ENCODE measurements around the gene ALAD. TPM values are rescaled to one million over a fixed set of nuclear protein-coding genes. Genes with fewer than 3 reads are reported as not detected.

Gene ALAD
- total RNA-seq, 3 donors from 2014 or later, result 27.4 to 28.5 (median 28.3) TPM

- peak overlapping the region in 2 of 3 donors; percentile 65 to 75 for H3K4me3 ChIP-seq
- TF ChIP-seq POLR2AphosphoS5 (IDR thresholded peaks at IDR 0.05) (no peak), CTCF (IDR thresholded peaks at IDR 0.05) (no peak), POLR2A (IDR thresholded peaks at IDR 0.05) (no peak)
- no peaks in the 10 kb centered on the region for H3K36me3 ChIP-seq
- intact Hi-C loops (cut with DNase I; ENCODE audit: low total_unique reads), result no loop called here
- no peaks in the 10 kb centered on the region for H3K27me3 ChIP-seq
- DNase-seq (ENCODE audit: low spot score in 2 of 2), result no peak
- no peaks in the 10 kb centered on the region for H3K9me3 ChIP-seq
- H3K27ac ChIP-seq, result no peak overlapping the region
- no peaks in the 10 kb centered on the region for H3K4me1 ChIP-seq
These were observed 52.0 kb downstream of the ALAD start for GRCh38 chr9:113349066-113349444.

- Histone ChIP-seq H3K27ac (peak overlapping the region in 1 of 2 donors; percentile 33), H3K27me3 (no peaks in the 10 kb centered on the region), H3K9me3 (no peaks in the 10 kb centered on the region), H3K4me3 (no peak overlapping the region), H3K36me3 (no peaks in the 10 kb centered on the region), H3K4me1 (no peaks in the 10 kb centered on the region)
- intact Hi-C loops (cut with DNase I; ENCODE audit: low total_unique reads), result no loop called here
- no peak for DNase-seq (ENCODE audit: low spot score in 2 of 2)
- no peak for TF ChIP-seq POLR2A (IDR thresholded peaks at IDR 0.05)
- no peak for TF ChIP-seq POLR2AphosphoS5 (IDR thresholded peaks at IDR 0.05)
- TF ChIP-seq CTCF (IDR thresholded peaks at IDR 0.05), result no peak
These were observed 52.6 kb downstream of the ALAD start for GRCh38 chr9:113348437-113348836.

GRCh38 chr9:113345671-113346070, 55.4 kb downstream of the ALAD start:
- Histone ChIP-seq H3K4me1 (no peaks in the 10 kb centered on the region), H3K27me3 (no peaks in the 10 kb centered on the region), H3K27ac (peak overlapping the region; percentile 60 to 86), H3K36me3 (no peaks in the 10 kb centered on the region), H3K4me3 (no peak overlapping the region), H3K9me3 (no peaks in the 10 kb centered on the region)
- no peak for DNase-seq (ENCODE audit: low spot score in 2 of 2)
- intact Hi-C loops (cut with DNase I; ENCODE audit: low total_unique reads), result no loop called here
- TF ChIP-seq POLR2AphosphoS5 (IDR thresholded peaks at IDR 0.05) (no peak), POLR2A (IDR thresholded peaks at IDR 0.05) (no peak)

GRCh38 chr9:113345190-113345589, 55.9 kb downstream of the ALAD start:
- no peak for DNase-seq (ENCODE audit: low spot score in 2 of 2)
- intact Hi-C loops (cut with DNase I; ENCODE audit: low total_unique reads), result no loop called here
- Histone ChIP-seq H3K36me3 (no peaks in the 10 kb centered on the region), H3K27ac (peak overlapping the region; percentile 60 to 86), H3K9me3 (no peaks in the 10 kb centered on the region), H3K27me3 (no peaks in the 10 kb centered on the region), H3K4me1 (no peaks in the 10 kb centered on the region), H3K4me3 (no peak overlapping the region)
- no peak for TF ChIP-seq POLR2A (IDR thresholded peaks at IDR 0.05)
- no peak for TF ChIP-seq CTCF (IDR thresholded peaks at IDR 0.05)
- no peak for TF ChIP-seq POLR2AphosphoS5 (IDR thresholded peaks at IDR 0.05)

- peak; percentile 87 to 91 for DNase-seq (ENCODE audit: low spot score in 2 of 2)
- Histone ChIP-seq H3K9me3 (no peaks in the 10 kb centered on the region), H3K4me1 (peaks cover 0 to 5% of the 10 kb centered on the region in 2 donors), H3K4me3 (no peak overlapping the region), H3K27me3 (no peaks in the 10 kb centered on the region), H3K27ac (peak overlapping the region; percentile 86 to 92), H3K36me3 (no peaks in the 10 kb centered on the region)
- intact Hi-C loops (cut with DNase I; ENCODE audit: low total_unique reads), result no loop called here
- peak in 2 of 3 donors; percentile 58 to 59 for TF ChIP-seq POLR2AphosphoS5 (IDR thresholded peaks at IDR 0.05)
- no peak for TF ChIP-seq POLR2A (IDR thresholded peaks at IDR 0.05)
- TF ChIP-seq CTCF (IDR thresholded peaks at IDR 0.05), result peak in 1 of 3 donors; percentile 12
These were observed 57.3 kb downstream of the ALAD start for GRCh38 chr9:113343732-113344231.
